GM18520 (cell line): ENCODE measurements around the gene CFHR2.
"Not testable (repeated sequence)": the region's sequence is repeated elsewhere in the genome, so short reads cannot be mapped to it uniquely, and the experiment has no call there.

ENCODE experiments used
- ATAC-seq: cut with Tn5 transposase; IDR thresholded peaks from one replicate; pipeline ENCODE4 v1.9.1; 2021; ENCODE audit not compliant: unreplicated experiment

CFHR2 gene

DNA sequence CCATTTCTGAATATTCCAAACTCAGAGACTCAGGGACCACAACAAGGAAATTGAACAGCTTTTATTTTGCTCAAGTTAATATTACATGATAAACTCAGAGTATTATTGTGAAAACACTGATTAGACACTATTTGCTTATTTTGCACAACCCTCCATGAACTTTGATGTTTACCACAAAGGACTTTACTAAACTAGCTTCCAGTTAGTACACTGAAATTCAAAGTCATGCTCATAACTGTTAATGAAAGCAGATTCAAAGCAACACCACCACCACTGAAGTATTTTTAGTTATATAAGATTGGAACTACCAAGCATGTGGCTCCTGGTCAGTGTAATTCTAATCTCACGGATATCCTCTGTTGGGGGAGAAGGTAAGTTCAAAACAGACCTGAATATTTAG lies at the start of gene CFHR2:
Gene CFHR2, plus strand, starts transcription at position 171 of the 400 bp plus-strand sequence. Its CDS starts 143 bp downstream, at position 314.
- ATAC-seq = not testable (repeated sequence)

- no peak for ATAC-seq
These were observed 47.2 kb upstream of the CFHR2 start for GRCh38 chr1:196896355-196896754.

- no peak for ATAC-seq
These were observed 46.2 kb upstream of the CFHR2 start for GRCh38 chr1:196897158-196897828.

DNA sequence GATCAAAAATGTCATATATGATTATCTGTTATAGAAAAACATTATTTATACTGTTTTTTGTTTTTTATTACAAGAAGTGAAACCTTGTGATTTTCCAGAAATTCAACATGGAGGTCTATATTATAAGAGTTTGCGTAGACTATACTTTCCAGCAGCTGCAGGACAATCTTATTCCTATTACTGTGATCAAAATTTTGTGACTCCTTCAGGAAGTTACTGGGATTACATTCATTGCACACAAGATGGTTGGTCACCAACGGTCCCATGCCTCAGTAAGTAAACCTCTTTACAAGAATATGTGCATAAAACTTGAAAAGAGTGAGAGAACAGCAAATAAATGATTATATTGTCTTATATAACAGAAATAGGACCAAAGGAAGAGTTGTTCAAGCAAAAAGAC lies 41.2 kb upstream of the CFHR2 start:
- ATAC-seq = no peak

DNA sequence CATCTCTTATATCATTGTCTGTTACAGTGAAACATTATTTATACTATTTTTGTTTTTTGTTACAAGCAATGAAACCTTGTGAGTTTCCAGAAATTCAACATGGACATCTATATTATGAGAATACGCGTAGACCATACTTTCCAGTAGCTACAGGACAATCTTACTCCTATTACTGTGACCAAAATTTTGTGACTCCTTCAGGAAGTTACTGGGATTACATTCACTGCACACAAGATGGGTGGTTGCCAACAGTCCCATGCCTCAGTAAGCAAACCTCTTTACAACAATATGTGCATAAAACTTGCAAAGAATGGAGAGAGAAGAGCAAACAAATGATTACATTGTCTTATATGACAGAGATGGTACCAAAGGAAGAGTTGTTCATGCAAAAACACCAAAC lies 33.3 kb upstream of the CFHR2 start:
- ATAC-seq = no peak

GRCh38 chr1:196912283-196912682 lies 31.3 kb upstream of the CFHR2 start:
- not testable (repeated sequence) for ATAC-seq

GRCh38 chr1:196926839-196927238 lies 16.7 kb upstream of the CFHR2 start:
- not testable (repeated sequence) for ATAC-seq

DNA sequence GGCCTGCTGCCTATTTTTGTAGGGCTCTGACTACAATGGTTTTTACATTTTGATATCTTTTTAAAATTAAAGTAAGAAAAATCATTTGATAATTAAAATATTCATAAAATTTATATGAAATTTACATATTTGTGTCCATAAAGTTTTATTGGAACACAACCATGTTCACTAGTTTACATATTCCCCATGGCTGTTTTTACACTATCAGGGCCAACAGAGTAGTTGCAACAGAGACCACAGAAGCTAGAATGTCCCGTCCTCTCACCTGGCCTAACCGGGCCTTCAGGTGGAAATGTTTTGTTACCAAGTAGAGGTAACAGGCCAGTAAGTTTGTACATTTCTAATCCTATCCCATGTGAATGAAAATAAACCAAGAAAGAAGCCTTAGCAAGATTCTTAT lies 10.7 kb upstream of the CFHR2 start:
- not testable (repeated sequence) for ATAC-seq

DNA sequence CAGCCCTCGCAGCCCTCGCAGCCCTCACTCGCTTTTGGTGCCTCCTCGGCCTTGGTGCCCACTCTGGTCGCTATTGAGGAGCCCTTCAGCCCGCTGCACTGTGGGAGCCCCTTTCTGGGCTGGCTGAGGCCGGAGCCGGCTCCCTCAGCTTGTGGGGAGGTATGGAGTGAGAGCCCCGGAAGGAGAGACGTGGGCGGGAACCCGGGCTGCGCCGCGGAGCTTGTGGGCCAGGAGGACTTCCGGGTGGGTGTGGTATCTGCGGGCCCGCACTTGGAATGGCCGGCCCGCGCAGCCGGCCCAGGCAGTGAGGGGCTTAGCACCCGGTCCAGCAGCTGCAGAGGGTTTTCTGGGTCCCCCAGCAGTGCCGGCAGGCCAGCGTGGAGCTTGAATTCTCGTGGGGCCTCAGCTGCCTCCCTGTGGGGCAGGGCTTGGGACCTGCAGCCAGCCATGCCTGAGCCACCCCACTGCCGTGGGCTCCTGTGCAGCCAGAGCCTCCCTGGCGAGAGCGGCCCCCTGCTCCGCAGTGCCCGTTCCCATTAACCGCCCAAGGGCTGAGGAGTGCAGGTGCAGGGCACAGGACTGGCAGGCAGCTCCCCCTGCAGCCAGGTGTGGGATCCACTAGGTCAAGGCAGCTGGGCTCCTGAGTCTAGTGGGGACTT lies 9.9 kb upstream of the CFHR2 start:
- no peak for ATAC-seq

DNA sequence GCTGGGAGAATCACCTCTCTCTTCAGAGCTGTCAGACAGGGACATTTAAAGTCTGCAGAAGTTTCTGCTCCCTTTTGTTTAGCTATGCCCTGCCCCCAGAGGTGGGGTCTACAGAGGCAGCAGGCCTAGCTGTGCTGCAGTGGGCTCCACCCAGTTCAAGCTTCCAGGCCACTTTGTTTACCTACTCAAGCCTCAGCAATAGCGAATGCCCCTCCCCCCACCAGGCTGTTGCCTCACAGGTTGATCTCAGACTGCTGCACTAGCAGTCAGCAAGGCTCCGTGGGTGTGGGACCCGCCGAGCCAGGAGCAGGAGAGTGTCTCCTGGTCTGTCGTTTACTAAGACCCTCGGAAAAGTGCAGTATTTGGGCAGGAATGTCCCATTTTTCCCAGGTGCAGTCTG lies 2.1 kb upstream of the CFHR2 start:
- ATAC-seq = not testable (repeated sequence)

- peak; percentile 73 for ATAC-seq
These were observed 8.3 kb downstream of the CFHR2 start for GRCh38 chr1:196951711-196952394.

GRCh38 chr1:196954778-196955177 lies 11.2 kb downstream of the CFHR2 start:
- no peak for ATAC-seq

DNA sequence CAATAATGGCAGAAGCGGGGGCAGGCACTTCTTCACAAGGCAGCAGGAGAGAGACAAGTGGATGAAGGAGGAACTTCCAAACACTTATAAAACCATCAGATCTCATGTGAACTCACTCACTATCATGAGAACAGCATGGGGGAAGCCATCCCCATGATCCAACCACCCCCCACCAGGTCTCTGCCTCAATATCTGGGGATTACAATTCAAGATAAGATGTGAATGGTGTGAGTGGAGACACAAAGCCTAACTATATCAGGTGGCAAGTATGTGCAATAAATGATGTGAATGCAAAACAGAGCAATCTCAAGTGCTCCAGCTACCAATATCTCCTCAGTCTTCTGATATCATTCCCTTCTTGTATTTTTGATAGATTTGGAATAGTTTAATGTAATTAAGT lies 12.4 kb downstream of the CFHR2 start:
- no peak for ATAC-seq

DNA sequence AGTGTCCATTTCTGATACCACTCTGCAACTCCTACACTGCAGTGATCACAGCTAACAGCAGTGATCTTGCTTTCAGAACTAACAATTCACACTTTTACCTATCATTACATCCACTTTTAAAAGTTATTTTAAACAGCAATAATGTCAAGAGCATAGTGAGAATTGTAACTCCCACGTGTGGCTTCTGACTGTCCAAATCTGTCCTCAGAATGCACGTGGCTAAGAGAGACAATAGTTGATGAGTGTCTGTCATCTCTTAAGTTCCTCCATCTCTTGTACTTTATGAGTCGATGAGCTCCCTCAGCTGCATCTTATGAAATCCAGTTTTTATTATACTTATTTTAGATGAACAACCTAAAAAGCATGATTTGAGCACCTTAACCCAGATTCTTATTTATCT lies 17.3 kb downstream of the CFHR2 start:
- ATAC-seq = no peak

DNA sequence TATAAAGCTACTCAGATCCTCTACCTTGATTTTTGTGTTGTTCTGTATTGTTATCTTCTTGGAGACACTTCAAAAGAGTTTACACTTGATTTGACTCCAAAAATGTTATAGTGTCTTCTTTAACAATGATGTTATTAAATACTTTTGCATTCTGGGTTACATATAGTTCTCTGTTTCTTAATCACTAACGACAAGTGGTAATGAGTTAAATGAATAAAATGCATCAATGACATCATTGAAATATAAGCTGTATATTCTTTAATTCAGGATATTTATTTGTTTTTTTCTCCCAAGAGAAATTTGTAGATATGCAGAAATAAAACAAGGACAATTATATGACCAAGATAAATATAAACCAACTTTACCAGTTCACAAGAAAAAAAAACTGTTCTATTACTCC lies 26.6 kb downstream of the CFHR2 start:
- no peak for ATAC-seq

- no peak for ATAC-seq
These were observed 32.7 kb downstream of the CFHR2 start for GRCh38 chr1:196976278-196976677.

DNA sequence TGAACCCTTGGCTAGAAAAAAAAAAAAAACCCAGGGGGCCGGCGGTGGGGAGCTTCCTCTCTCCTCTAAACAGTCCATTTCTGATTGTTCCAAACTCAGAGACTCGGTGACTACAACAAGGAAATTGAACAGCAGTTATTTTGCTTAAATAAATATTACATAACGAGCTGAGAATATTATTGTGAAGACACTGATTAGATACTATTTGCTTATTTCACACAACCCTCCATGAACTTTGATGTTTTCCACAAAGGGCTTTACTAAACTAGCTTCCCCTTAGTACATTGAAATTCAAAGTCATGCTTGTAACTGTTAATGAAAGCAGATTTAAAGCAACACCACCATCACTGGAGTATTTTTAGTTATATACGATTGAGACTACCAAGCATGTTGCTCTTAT lies 33.7 kb downstream of the CFHR2 start, which contains the start of gene CFHR5:
Gene CFHR5, plus strand, starts transcription at position 279 of the 400 bp plus-strand sequence. Its CDS starts 109 bp downstream, at position 388.
- no peak for ATAC-seq

GRCh38 chr1:196980859-196981258 lies 37.3 kb downstream of the CFHR2 start:
- ATAC-seq = no peak

DNA sequence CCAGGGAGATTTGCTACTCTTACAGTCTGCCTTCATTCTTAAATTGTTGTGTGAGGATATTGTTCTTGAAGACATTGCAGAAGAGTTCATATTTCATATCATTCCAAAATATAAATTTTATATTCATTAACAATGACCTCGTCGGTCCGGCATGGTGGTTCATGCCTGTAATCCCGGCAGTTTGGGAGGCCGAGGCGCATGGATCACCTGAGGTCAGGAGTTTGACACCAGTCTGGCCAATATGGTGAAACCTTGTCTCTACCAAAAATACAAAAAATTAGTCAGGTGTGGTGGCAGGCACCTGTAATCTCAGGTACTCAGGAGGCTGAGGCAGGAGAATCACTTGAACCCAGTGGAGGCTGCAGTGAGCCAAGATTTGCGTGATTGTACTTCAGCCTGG lies 38.7 kb downstream of the CFHR2 start:
- ATAC-seq = not testable (repeated sequence)

DNA sequence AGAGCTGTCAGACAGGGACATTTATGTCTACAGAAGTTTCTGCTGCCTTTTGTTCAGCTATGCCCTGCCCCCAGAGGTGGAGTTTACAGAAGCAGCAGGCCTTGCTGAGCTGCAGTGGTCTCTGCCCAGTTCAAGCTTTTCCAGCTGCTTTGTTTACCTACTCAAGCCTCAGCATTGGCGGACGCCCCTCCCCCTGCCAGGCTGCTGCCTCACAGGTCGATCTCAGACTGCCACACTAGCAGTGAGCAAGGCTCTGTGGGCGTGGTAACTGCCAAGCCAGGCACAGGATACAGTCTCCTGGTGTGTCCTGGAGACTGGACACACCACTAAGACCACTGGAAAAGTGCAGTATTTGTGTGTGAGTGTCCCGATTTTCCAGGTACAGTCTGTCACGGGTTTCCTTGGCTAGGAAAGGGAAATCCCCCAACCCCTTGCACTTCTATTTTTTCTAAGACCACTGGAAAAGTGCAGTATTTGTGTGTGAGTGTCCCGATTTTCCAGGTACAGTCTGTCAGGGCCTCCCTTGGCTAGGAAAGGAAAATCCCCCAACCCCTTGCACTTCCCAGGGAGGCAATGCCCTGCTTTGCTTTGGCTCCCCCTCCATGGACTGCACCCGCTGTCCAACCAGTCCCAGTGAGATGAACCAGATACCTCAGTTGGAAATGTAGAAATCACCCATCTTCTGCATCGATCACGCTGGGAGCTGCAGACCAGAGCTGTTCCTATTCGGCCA lies 48.5 kb downstream of the CFHR2 start:
- not testable (repeated sequence) for ATAC-seq

- no peak for ATAC-seq
These were observed 50.4 kb downstream of the CFHR2 start for GRCh38 chr1:196993916-196994315.
